Measurements from ENCODE around the gene RANBP1. TPM values are rescaled to one million over a fixed set of nuclear protein-coding genes. Genes with fewer than 3 reads are reported as not detected.

The RANBP1 gene
- total RNA-seq, 1 experiment from 2014 or later, result 365 TPM

GRCh38 chr22:20149257-20150250, 33.6 kb downstream of the RANBP1 start:
- CTCF ChIA-PET, result interaction anchor here (0.6 to 0.7 kb wide), 2 partner anchors 39 to 45 kb away, joined by 3 to 7 read pairs; no protein-coding TSS in a partner anchor
- H3K4me1 ChIP-seq, result no peaks in the 10 kb centered on the region
- H3K27me3 Mint-ChIP-seq (ENCODE audit: insufficient read depth, unreplicated experiment), result no peaks in the 10 kb centered on the region
- intact Hi-C loops (cut with micrococcal nuclease; ENCODE audit: unreplicated experiment), result no loop called here
- H3K4me1 Mint-ChIP-seq (ENCODE audit: low read depth, unreplicated experiment), result no peaks in the 10 kb centered on the region
- no peaks in the 10 kb centered on the region for H3K9me3 Mint-ChIP-seq (ENCODE audit: unreplicated experiment)
- no peak overlapping the region for H3K4me3 Mint-ChIP-seq (ENCODE audit: unreplicated experiment)
- no peaks in the 10 kb centered on the region for H3K36me3 ChIP-seq (ENCODE audit: control insufficient read depth, insufficient read depth, low read length)
- TF ChIP-seq, protein P1, sequence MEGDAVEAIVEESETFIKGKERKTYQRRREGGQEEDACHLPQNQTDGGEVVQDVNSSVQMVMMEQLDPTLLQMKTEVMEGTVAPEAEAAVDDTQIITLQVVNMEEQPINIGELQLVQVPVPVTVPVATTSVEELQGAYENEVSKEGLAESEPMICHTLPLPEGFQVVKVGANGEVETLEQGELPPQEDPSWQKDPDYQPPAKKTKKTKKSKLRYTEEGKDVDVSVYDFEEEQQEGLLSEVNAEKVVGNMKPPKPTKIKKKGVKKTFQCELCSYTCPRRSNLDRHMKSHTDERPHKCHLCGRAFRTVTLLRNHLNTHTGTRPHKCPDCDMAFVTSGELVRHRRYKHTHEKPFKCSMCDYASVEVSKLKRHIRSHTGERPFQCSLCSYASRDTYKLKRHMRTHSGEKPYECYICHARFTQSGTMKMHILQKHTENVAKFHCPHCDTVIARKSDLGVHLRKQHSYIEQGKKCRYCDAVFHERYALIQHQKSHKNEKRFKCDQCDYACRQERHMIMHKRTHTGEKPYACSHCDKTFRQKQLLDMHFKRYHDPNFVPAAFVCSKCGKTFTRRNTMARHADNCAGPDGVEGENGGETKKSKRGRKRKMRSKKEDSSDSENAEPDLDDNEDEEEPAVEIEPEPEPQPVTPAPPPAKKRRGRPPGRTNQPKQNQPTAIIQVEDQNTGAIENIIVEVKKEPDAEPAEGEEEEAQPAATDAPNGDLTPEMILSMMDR (IDR thresholded peaks at IDR 0.05; ENCODE audit: insufficient read depth in 1 of 2, low read depth in 1 of 2, low read length in 1 of 2, severe bottlenecking in 1 of 2, unreplicated experiment in 1 of 2), result no peak
- no peak overlapping the region for H3K4me3 ChIP-seq (ENCODE audit: low read depth, low read length)
- H3K27me3 ChIP-seq (replicated peaks; ENCODE audit: control insufficient read depth, insufficient read depth, low read length), result no peaks in the 10 kb centered on the region
- H3K9me3 ChIP-seq, result no peaks in the 10 kb centered on the region
- no peak for DNase-seq
- BruUV-seq (replicated peaks), result no TSS peak
- POLR2A ChIA-PET, result no interaction called here
- no peaks in the 10 kb centered on the region for H3K36me3 Mint-ChIP-seq (ENCODE audit: insufficient read depth, unreplicated experiment)
- no peak overlapping the region for H3K27ac Mint-ChIP-seq (ENCODE audit: unreplicated experiment)

DNA sequence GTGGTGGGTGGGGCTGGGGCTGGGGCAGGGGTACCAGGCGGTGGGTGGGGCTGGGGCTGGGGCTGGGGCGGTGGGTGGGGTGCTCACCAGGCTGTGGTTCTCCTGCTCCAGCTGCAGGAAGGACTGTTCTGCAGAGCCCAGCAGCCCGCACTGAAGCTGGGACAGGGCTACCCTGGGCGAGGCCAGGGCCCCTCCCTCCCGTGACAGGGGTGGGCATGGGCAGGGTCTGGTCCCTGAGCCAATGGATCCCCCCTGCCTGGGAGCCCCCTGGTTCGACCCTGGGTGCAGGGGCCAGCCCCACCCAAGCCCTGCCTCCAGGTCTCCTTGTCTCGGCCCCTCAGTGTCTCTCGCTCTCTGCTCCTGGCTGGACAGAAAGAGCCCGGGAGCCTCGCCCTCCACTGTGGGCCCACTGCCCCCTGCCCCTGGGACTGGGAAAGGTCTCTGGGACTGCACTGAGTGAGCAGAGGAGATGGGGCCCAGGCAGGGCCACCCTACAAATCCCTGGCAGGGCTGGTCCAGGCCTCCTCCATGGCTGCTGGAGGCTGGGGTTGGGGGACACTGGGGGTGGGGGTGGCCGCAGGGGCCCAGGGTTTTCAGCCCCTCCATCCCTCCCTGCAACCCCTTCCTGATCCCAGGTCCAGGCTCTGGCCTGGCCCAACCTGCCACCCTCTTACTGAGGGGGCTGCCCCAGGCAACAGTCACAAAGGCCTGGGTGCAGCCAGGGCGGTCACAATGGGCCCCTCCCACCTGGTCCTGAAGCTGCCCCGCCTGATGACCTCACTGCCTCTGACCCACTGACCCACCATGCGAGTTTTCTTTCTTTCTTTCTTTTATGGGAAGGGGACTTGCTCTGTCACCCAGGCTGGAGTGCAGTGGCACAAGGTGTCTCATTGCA, 34.7 kb downstream of the RANBP1 start, which contains the start of gene CCDC188:
Gene CCDC188 (minus strand): TSS at position 675 of the 895 bp plus-strand sequence. CDS start 69 bp downstream, at position 606.
- TF ChIP-seq, protein P1 (IDR thresholded peaks at IDR 0.05; ENCODE audit: insufficient read depth in 1 of 2, low read depth in 1 of 2, low read length in 1 of 2, severe bottlenecking in 1 of 2, unreplicated experiment in 1 of 2), result no peak
- no peaks in the 10 kb centered on the region for H3K9me3 Mint-ChIP-seq (ENCODE audit: unreplicated experiment)
- H3K4me1 Mint-ChIP-seq (ENCODE audit: low read depth, unreplicated experiment), result no peaks in the 10 kb centered on the region
- Histone ChIP-seq H3K4me1 (no peaks in the 10 kb centered on the region), H3K36me3 (ENCODE audit: control insufficient read depth, insufficient read depth, low read length) (no peaks in the 10 kb centered on the region), H3K27me3 (replicated peaks; ENCODE audit: control insufficient read depth, insufficient read depth, low read length) (no peaks in the 10 kb centered on the region), H3K4me3 (ENCODE audit: low read depth, low read length) (no peak within 1 kb of the TSS), H3K9me3 (no peaks in the 10 kb centered on the region)
- intact Hi-C loops (cut with micrococcal nuclease; ENCODE audit: unreplicated experiment), result no loop called here
- H3K27ac Mint-ChIP-seq (ENCODE audit: unreplicated experiment), result peak within 1 kb of the TSS; percentile 57
- CTCF ChIA-PET, result interaction anchor here (0.7 kb wide), 1 partner anchor 44 kb away, joined by 3 read pairs; no protein-coding TSS in a partner anchor
- no peak within 1 kb of the TSS for H3K4me3 Mint-ChIP-seq (ENCODE audit: unreplicated experiment)
- no peaks in the 10 kb centered on the region for H3K27me3 Mint-ChIP-seq (ENCODE audit: insufficient read depth, unreplicated experiment)
- no peaks in the 10 kb centered on the region for H3K36me3 Mint-ChIP-seq (ENCODE audit: insufficient read depth, unreplicated experiment)
- POLR2A ChIA-PET, result no interaction called here
- BruUV-seq (replicated peaks), result no TSS peak
- no peak for DNase-seq

GRCh38 chr22:20151276-20151588, 35.3 kb downstream of the RANBP1 start:
- no peak overlapping the region for H3K4me3 Mint-ChIP-seq (ENCODE audit: unreplicated experiment)
- no peak for DNase-seq
- Histone ChIP-seq H3K9me3 (no peaks in the 10 kb centered on the region), H3K36me3 (ENCODE audit: control insufficient read depth, insufficient read depth, low read length) (no peaks in the 10 kb centered on the region), H3K4me1 (no peaks in the 10 kb centered on the region), H3K4me3 (ENCODE audit: low read depth, low read length) (no peak overlapping the region), H3K27me3 (replicated peaks; ENCODE audit: control insufficient read depth, insufficient read depth, low read length) (no peaks in the 10 kb centered on the region)
- no peaks in the 10 kb centered on the region for H3K27me3 Mint-ChIP-seq (ENCODE audit: insufficient read depth, unreplicated experiment)
- ChIA-PET POLR2A (no interaction called here), CTCF (no interaction called here)
- intact Hi-C loops (cut with micrococcal nuclease; ENCODE audit: unreplicated experiment), result no loop called here
- peak overlapping the region; percentile 57 for H3K27ac Mint-ChIP-seq (ENCODE audit: unreplicated experiment)
- no peaks in the 10 kb centered on the region for H3K4me1 Mint-ChIP-seq (ENCODE audit: low read depth, unreplicated experiment)
- TF ChIP-seq, protein P1 (IDR thresholded peaks at IDR 0.05; ENCODE audit: insufficient read depth in 1 of 2, low read depth in 1 of 2, low read length in 1 of 2, severe bottlenecking in 1 of 2, unreplicated experiment in 1 of 2), result no peak
- no peaks in the 10 kb centered on the region for H3K36me3 Mint-ChIP-seq (ENCODE audit: insufficient read depth, unreplicated experiment)
- no TSS peak for BruUV-seq (replicated peaks)
- no peaks in the 10 kb centered on the region for H3K9me3 Mint-ChIP-seq (ENCODE audit: unreplicated experiment)
